ENCODE measurements around the gene CAMK2A.

The CAMK2A gene

DNA sequence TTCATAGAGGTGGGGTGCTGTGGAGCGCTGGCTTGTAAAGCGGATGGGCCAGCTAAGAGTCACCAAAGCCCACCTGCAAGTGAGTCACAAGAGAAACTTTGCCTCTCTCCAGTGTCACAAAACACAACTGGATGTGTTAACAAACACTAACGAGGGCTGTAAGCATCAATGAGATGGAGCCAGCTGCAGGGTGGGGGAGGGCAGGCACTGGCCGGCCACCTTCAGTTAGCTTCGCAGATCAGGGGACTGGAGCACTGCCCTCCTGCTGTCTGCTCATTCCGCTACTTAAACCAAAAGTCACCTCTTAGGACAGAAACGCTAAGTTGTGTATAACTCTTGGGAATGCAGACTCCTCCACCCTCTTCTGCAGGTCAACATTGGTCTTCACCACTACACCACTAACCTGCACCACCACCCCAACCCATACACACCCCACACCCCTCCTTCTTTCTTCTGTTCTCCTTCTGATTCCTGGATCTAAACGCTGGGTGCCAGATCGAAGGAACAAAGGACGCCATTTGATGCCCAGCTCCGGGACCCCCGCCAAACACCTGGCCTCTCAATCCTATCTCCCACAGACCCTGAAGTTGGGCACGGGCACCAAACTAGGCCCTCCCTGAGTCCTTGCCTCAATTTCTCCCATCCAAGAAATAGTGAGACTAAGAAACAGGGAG, 11.1 kb upstream of the CAMK2A start:
- no peak for DNase-seq (ENCODE audit: low read depth in 2 of 2)

- no peak for DNase-seq (ENCODE audit: low read depth in 2 of 2)
Measured at GRCh38 chr5:150299571-150300327, 10.2 kb upstream of the CAMK2A start.

GRCh38 chr5:150298701-150299451, 9.3 kb upstream of the CAMK2A start:
- peak; percentile 95 for DNase-seq (ENCODE audit: low read depth in 2 of 2)

DNA sequence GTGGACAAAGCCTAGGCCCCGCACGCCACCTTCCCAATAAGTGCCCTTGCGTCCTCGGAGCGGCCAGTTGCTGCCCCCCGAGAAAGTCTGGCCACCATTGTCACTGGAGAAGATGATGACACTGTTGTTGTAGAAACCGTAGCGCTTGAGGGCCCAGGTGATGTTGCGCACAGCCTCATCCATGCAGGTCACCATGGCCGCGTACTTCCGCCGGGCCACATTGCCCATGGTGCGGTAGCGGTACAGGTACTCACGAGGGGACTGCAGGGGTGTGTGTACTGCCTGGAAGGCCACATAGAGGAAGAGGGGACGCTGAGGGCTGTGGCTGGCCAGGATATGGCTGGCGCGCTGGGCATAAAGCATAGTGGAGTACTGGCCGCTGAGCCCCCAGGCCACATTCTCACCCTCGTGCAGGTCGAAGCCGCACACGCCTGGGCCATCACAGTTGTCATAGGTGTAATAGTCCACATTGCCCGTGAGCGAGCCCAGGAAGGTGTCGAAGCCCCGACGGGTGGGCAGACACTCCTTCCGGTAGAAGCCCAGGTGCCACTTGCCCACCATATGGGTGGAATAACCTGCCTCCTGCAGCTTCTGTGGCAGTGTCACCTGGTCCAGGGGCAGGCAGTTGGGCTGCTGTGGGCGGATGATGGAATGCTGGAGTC, 8.5 kb upstream of the CAMK2A start:
- DNase-seq (ENCODE audit: low read depth in 2 of 2), result no peak

GRCh38 chr5:150297236-150297890, 7.8 kb upstream of the CAMK2A start:
- no peak for DNase-seq (ENCODE audit: low read depth in 2 of 2)

DNA sequence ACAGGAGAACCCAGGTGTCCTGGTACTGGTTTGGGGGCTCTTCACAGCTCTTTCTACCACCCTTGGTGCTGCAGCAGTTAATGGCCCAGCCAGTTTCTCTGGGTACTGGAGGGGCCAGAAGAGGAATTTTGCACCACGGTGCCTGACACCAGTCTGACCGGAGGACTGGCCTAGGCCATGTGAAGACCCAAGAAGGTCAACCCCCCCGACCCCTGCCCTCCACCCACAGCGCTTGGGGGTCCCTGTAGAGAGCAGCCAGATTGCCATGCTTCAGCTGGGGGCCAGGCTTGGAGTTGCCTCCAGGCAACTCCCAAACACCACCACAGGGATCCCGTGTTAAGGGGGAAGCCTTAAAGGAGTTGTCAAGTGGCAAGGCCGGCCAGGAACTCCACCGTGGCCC, 6.9 kb upstream of the CAMK2A start:
- no peak for DNase-seq (ENCODE audit: low read depth in 2 of 2)

DNA sequence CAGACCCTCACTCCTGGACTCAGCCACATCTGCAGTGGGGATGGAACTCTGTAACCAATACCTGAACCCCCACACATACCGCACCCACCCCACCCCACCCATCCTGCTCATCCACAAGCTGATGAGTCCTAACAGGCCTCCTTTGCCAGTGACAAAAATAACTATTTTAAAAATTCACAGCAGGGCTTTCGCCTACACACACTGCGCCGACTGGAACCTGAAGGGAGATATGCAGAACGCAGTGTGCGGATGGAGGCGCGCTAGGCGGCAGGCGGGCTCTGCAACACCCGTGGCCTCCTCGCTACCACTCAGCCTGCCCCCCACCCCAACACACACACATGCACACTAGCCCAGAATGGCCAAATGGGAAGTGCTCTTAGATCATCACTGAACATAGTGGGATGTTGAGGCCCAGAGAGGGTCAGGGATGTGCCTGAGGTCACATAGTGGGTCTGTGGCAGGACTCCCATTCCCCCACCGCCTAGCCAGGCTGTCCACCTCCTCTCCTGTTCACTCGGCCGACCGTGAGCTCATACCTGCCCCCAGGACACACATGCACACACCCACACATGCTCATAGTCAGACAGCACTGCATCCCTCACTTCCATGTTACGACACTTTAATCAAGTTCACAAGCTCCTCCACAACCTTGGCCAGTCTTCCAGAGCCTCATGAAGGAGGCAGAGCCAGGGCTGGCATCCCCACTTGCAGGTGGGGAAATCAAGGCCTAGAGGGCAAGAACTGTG, 6.3 kb upstream of the CAMK2A start:
- no peak for DNase-seq (ENCODE audit: low read depth in 2 of 2)

GRCh38 chr5:150295172-150295634, 5.6 kb upstream of the CAMK2A start:
- no peak for DNase-seq (ENCODE audit: low read depth in 2 of 2)

- DNase-seq (ENCODE audit: low read depth in 2 of 2), result no peak
Measured at GRCh38 chr5:150294551-150295071, 5.0 kb upstream of the CAMK2A start.

GRCh38 chr5:150293091-150293941, 3.7 kb upstream of the CAMK2A start:
- DNase-seq (ENCODE audit: low read depth in 2 of 2), result no peak

GRCh38 chr5:150291388-150292385, 2.1 kb upstream of the CAMK2A start:
- DNase-seq (ENCODE audit: low read depth in 2 of 2), result no peak

GRCh38 chr5:150288791-150289190, 782 bp downstream of the CAMK2A start:
- no peak for DNase-seq (ENCODE audit: low read depth in 2 of 2)

- DNase-seq (ENCODE audit: low read depth in 2 of 2), result no peak
Measured at GRCh38 chr5:150288361-150288760, 1.2 kb downstream of the CAMK2A start.

- DNase-seq (ENCODE audit: low read depth in 2 of 2), result no peak
Measured at GRCh38 chr5:150286820-150287219, 2.8 kb downstream of the CAMK2A start.

- no peak for DNase-seq (ENCODE audit: low read depth in 2 of 2)
Measured at GRCh38 chr5:150285114-150285513, 4.5 kb downstream of the CAMK2A start.

DNA sequence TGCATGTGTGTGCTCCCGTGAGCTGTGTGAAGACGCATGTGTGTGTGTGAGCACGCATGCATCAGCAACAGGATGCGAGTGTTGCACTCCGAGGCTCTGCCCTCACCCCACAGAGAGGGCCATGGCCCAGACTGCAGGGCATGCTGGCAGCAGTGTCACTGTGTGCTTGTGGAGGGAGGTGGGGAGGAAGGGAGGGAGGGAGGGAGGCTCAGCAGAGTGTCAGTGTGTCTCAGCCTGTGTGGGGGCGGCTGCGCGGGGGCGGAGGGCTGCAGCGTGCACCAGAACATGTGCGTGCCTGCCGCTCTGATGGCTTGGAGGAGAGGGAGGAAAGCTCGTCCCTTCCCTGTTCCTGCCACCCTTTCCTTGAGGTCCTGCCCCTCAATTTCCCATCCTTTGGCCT, 5.3 kb downstream of the CAMK2A start:
- DNase-seq (ENCODE audit: low read depth in 2 of 2), result no peak

- no peak for DNase-seq (ENCODE audit: low read depth in 2 of 2)
Measured at GRCh38 chr5:150283904-150284303, 5.7 kb downstream of the CAMK2A start.

DNA sequence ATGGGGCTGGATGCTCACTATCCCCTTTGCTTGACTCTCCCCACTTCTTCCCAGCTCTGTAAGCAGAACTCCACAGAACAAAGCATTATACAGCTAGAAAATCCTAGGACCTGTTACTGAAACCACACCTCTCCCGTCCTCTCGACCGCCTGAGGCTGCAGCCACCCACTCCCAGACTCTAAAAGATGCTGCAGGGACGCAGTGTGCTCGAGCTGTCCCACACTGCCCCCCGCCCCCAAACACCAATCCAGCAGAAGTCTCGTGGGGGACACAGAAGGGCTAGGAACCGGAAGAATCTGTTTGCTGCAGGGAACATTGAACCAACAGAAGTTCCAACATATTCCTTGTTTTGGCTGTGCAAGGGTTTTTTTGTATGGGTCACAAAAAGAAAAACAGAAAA, 7.6 kb downstream of the CAMK2A start:
- DNase-seq (ENCODE audit: low read depth in 2 of 2), result no peak
